22Rv1 (cell line): Measurements from ENCODE around the gene FAM181A.
A peak's percentile ranks its signal among the peaks of the same experiment; 100 is the strongest.

Source experiments
- ZFX ChIP-seq: fragments of 450-650 bp; IDR thresholded peaks from 2 replicates; pipeline ENCODE4 v1.6.1; 2017; ENCODE audit warnings: antibody characterized with exemption, borderline replicate concordance
- TF ChIP-seq, protein P1 (sequence below): fragments of 450-650 bp; IDR thresholded peaks from 2 replicates; pipeline ENCODE4 v1.5.1; 2017; ENCODE audit warnings: mild to moderate bottlenecking

DNA sequence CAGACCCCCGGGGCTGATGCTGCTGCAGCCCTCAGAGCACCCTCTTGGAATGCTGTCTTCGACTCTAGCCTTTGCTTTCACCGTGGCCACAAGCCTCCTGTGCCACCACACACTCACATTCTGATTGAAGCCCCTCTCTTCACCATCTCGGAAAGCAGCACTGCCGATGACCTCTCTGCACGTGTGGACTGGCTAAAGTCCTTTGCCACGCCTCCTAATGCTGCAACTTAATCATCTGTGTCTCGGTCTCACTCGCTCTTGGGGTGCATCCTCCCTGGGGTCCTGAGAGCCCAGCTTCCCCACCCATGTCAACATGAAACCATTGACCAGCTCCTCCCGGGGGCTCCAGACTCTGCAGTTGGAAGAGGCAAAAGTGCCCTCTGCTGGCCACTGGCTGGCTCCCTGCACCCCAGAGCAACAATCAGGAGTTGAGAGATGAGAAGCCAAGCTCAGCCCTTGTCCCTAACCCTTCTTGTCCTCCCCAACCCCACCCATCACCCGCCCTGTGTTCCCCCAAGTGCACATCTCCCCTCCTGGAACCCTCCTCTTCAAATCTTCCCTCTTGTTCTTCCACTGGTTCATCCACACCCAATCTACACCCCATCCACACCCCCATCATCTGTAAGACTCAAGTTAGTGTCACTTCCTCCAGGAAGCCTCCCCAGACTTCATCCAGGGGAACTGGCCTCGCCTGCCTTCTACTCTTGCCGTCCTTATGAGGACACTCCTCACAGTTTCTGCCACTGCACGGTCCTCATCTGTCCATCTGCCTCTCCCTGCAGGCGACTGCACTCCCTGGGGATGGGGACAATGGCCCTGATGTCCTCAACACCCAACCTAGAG, 23.6 kb upstream of the FAM181A start:
- TF ChIP-seq, protein P1, sequence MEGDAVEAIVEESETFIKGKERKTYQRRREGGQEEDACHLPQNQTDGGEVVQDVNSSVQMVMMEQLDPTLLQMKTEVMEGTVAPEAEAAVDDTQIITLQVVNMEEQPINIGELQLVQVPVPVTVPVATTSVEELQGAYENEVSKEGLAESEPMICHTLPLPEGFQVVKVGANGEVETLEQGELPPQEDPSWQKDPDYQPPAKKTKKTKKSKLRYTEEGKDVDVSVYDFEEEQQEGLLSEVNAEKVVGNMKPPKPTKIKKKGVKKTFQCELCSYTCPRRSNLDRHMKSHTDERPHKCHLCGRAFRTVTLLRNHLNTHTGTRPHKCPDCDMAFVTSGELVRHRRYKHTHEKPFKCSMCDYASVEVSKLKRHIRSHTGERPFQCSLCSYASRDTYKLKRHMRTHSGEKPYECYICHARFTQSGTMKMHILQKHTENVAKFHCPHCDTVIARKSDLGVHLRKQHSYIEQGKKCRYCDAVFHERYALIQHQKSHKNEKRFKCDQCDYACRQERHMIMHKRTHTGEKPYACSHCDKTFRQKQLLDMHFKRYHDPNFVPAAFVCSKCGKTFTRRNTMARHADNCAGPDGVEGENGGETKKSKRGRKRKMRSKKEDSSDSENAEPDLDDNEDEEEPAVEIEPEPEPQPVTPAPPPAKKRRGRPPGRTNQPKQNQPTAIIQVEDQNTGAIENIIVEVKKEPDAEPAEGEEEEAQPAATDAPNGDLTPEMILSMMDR: 0 out of 2 replicates have a peak, but pooled peaks have one; percentile 10
- no peak for TF ChIP-seq ZFX
